ENCODE measurements around the gene TCF3. TPM values are rescaled to one million over a fixed set of nuclear protein-coding genes. Genes with fewer than 3 reads are reported as not detected.

The TCF3 gene
- total and polyA plus RNA-seq, 10 of the 15 experiments (the other 5 are each of a cell fraction or from before 2014, with no cell fraction given), result 6.7 to 282 (median 70.7) TPM

GRCh38 chr19:1592024-1592754 is 60.2 kb downstream of the TCF3 start (continued):
- TF ChIP-seq USF1 (IDR thresholded peaks at IDR 0.05; ENCODE audit: borderline replicate concordance, extremely low read length, insufficient read depth, low read depth, low read length), result no peak
- no peak for TF ChIP-seq HDAC2 (IDR thresholded peaks at IDR 0.05)
- TF ChIP-seq, protein P1, sequence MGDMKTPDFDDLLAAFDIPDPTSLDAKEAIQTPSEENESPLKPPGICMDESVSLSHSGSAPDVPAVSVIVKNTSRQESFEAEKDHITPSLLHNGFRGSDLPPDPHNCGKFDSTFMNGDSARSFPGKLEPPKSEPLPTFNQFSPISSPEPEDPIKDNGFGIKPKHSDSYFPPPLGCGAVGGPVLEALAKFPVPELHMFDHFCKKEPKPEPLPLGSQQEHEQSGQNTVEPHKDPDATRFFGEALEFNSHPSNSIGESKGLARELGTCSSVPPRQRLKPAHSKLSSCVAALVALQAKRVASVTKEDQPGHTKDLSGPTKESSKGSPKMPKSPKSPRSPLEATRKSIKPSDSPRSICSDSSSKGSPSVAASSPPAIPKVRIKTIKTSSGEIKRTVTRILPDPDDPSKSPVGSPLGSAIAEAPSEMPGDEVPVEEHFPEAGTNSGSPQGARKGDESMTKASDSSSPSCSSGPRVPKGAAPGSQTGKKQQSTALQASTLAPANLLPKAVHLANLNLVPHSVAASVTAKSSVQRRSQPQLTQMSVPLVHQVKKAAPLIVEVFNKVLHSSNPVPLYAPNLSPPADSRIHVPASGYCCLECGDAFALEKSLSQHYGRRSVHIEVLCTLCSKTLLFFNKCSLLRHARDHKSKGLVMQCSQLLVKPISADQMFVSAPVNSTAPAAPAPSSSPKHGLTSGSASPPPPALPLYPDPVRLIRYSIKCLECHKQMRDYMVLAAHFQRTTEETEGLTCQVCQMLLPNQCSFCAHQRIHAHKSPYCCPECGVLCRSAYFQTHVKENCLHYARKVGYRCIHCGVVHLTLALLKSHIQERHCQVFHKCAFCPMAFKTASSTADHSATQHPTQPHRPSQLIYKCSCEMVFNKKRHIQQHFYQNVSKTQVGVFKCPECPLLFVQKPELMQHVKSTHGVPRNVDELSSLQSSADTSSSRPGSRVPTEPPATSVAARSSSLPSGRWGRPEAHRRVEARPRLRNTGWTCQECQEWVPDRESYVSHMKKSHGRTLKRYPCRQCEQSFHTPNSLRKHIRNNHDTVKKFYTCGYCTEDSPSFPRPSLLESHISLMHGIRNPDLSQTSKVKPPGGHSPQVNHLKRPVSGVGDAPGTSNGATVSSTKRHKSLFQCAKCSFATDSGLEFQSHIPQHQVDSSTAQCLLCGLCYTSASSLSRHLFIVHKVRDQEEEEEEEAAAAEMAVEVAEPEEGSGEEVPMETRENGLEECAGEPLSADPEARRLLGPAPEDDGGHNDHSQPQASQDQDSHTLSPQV (IDR thresholded peaks at IDR 0.05), result 0 out of 2 replicates have a peak, but pooled peaks have one; percentile 24
- no peak; the same call in 1 of the 2 replicates for TF ChIP-seq RB1 (IDR thresholded peaks at IDR 0.05; ENCODE audit: borderline replicate concordance)
- TF ChIP-seq BCLAF1 (IDR thresholded peaks at IDR 0.05), result 0 out of 2 replicates have a peak, but pooled peaks have one; percentile 53
- TF ChIP-seq ZBED1 (IDR thresholded peaks at IDR 0.05; ENCODE audit: borderline replicate concordance), result 0 out of 2 replicates have a peak, but pooled peaks have one; percentile 38
- TF ChIP-seq IKZF2 (IDR thresholded peaks at IDR 0.05), result no peak
- TF ChIP-seq PML (IDR thresholded peaks at IDR 0.05; ENCODE audit: low read length), result peak; percentile 74
- TF ChIP-seq TARDBP (IDR thresholded peaks at IDR 0.05; ENCODE audit: borderline replicate concordance), result 0 out of 2 replicates have a peak, but pooled peaks have one; percentile 24
- TF ChIP-seq IKZF1 (conservative IDR thresholded peaks at IDR 0.05), result peak; percentile 94
- TF ChIP-seq, protein P2, sequence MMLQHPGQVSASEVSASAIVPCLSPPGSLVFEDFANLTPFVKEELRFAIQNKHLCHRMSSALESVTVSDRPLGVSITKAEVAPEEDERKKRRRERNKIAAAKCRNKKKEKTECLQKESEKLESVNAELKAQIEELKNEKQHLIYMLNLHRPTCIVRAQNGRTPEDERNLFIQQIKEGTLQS (IDR thresholded peaks at IDR 0.05; ENCODE audit: borderline replicate concordance, extremely low read depth, low read depth, low read length), result no peak
- TF ChIP-seq WRNIP1 (IDR thresholded peaks at IDR 0.05; ENCODE audit: borderline replicate concordance, low read depth, low read length), result no peak
- TF ChIP-seq MAX (IDR thresholded peaks at IDR 0.05; ENCODE audit: low read depth, low read length), result peak; percentile 86
- TF ChIP-seq NRF1 (conservative IDR thresholded peaks at IDR 0.05; ENCODE audit: low read depth, low read length), result peak; percentile 77
- TF ChIP-seq TCF3 (IDR thresholded peaks at IDR 0.05; ENCODE audit: borderline replicate concordance, insufficient read depth, low read depth, low read length), result no peak
- TF ChIP-seq BCL3 (IDR thresholded peaks at IDR 0.05; ENCODE audit: borderline replicate concordance, insufficient read depth, low read depth, low read length, poor library complexity, severe bottlenecking), result peak; percentile 7
- peak; percentile 96 for TF ChIP-seq MYC (IDR thresholded peaks at IDR 0.05; ENCODE audit: insufficient read depth, insufficient read length, insufficient replicate concordance, low read length, severe bottlenecking)
- TF ChIP-seq MTA2 (IDR thresholded peaks at IDR 0.05; ENCODE audit: low read depth), result no peak
- peak; percentile 65; the same call in 1 of the 2 replicates for TF ChIP-seq SIN3A (IDR thresholded peaks at IDR 0.05; ENCODE audit: low read depth, low read length)

Measured in GM12878 (cell line).